Endothelial cell of umbilical vein (primary cell): ENCODE results near the gene GATAD2A. TPM values are rescaled to one million over a fixed set of nuclear protein-coding genes. Genes with fewer than 3 reads are reported as not detected.

Experiments
- BruUV-seq: library from RNA; stranded (reverse); fragments of 400-500 nt; replicated peaks from 2 replicates; lab custom pipeline; 2021; lab: Mats Ljungman, UMichigan
- CTCF ChIA-PET: fragments of 300-600, 350-600 bp; sonication (Branson Sonifier 250); formaldehyde crosslinking; loops from one replicate; lab custom pipeline; 2021; ENCODE audit warnings: antibody characterized with exemption, inconsistent platforms; lab: Charles Lee
- POLR2A ChIA-PET: fragments of 300-600, 350-600 bp; sonication (Branson Sonifier 250); formaldehyde crosslinking; loops from one replicate; lab custom pipeline; 2021; ENCODE audit warnings: antibody characterized with exemption, inconsistent platforms; lab: Charles Lee
- DNase-seq: peaks from one replicate; pipeline ENCODE4 v3.0.0-alpha.2; 2011; ENCODE audit warnings: low read depth, low spot score
- FAIRE-seq: peaks from 2 replicates; lab custom pipeline; 2011; peaks lifted over from hg19 to GRCh38; lab: Jason Lieb, UNC
- H2AFZ ChIP-seq: 2 replicates; pipeline ENCODE4 v1.6.0; 2012; ENCODE audit warnings: low read depth, low read length, control low read depth, inconsistent platforms
- H3K27ac ChIP-seq: 2 replicates; pipeline ENCODE4 v1.5.1; 2011; ENCODE audit warnings: low read depth, mild to moderate bottlenecking, control low read depth, low read length, moderate library complexity; ENCODE audit not compliant: insufficient read depth
- H3K27me3 ChIP-seq, 2 experiments: 2 replicates each; pipeline versions ENCODE4 v1.6.0 to v1.6.1; 2011; ENCODE audit warnings: low read length in 2 of 2, mixed read lengths in 1 of 2; ENCODE audit not compliant: control insufficient read depth in 2 of 2, insufficient read depth in 2 of 2
- H3K36me3 ChIP-seq, 2 experiments: 2 replicates in 1 of 2; 3 replicates in 1 of 2; pipeline ENCODE4 v1.5.1; 2011; ENCODE audit warnings: low read length in 2 of 2, mild to moderate bottlenecking in 1 of 2, moderate library complexity in 1 of 2; ENCODE audit not compliant: control insufficient read depth in 2 of 2, insufficient read depth in 2 of 2; ENCODE audit errors: extremely low read depth in 1 of 2
- H3K4me1 ChIP-seq: 3 replicates; pipeline ENCODE4 v1.5.1; 2011; ENCODE audit warnings: mild to moderate bottlenecking, low read length; ENCODE audit not compliant: control insufficient read depth, insufficient read depth; ENCODE audit errors: extremely low read depth
- H3K4me2 ChIP-seq: 2 replicates; pipeline ENCODE4 v1.6.1; 2011; ENCODE audit warnings: low read length, control low read depth, mixed read lengths; ENCODE audit not compliant: insufficient read depth
- H3K4me3 ChIP-seq, 3 experiments: fragments of 200-600 bp in 1 of 3; sonication (generic), shearing (Covaris generic) in 1 of 3; replicated peaks in 1 of 3; 2 replicates each; pipeline ENCODE4 v1.5.1; 2011 to 2016; ENCODE audit warnings: control low read depth in 3 of 3, low read length in 3 of 3, mild to moderate bottlenecking in 2 of 3, inconsistent platforms in 1 of 3, low read depth in 1 of 3, moderate library complexity in 1 of 3; ENCODE audit not compliant: insufficient read depth in 1 of 3
- H3K79me2 ChIP-seq: 2 replicates; pipeline ENCODE4 v1.6.0; 2012; ENCODE audit warnings: low read length, inconsistent platforms; ENCODE audit not compliant: control insufficient read depth, insufficient read depth
- H3K9ac ChIP-seq: replicated peaks from 2 replicates; pipeline ENCODE3; 2011; ENCODE audit warnings: low read length, control low read depth; ENCODE audit not compliant: insufficient read depth; ENCODE audit errors: extremely low read depth
- H3K9me1 ChIP-seq: replicated peaks from 3 replicates; pipeline ENCODE4 v1.6.0; 2011; ENCODE audit warnings: mild to moderate bottlenecking, low read length; ENCODE audit not compliant: control insufficient read depth, insufficient read depth; ENCODE audit errors: extremely low read depth
- H3K9me3 ChIP-seq: replicated peaks from 2 replicates; pipeline ENCODE4 v1.5.1; 2012; ENCODE audit warnings: low read length, inconsistent platforms; ENCODE audit not compliant: control insufficient read depth, insufficient read depth
- H4K20me1 ChIP-seq: replicated peaks from 2 replicates; pipeline ENCODE3; 2011; ENCODE audit warnings: mild to moderate bottlenecking, low read length; ENCODE audit not compliant: control insufficient read depth, insufficient read depth; ENCODE audit errors: extremely low read depth
- EZH2 ChIP-seq: IDR thresholded peaks from 2 replicates; pipeline ENCODE4 v1.6.1; 2012; ENCODE audit warnings: borderline replicate concordance, low read depth, mild to moderate bottlenecking, moderate library complexity, low read length, inconsistent platforms; ENCODE audit not compliant: severe bottlenecking
- FOS ChIP-seq: IDR thresholded peaks from 2 replicates; pipeline ENCODE4 v1.6.1; 2011; ENCODE audit warnings: mild to moderate bottlenecking, low read length, moderate library complexity, borderline replicate concordance; ENCODE audit not compliant: insufficient read depth
- GATA2 ChIP-seq: IDR thresholded peaks from 2 replicates; pipeline ENCODE4 v1.7.0; 2011; ENCODE audit warnings: low read depth, mild to moderate bottlenecking, moderate library complexity, mixed read lengths, low read length; ENCODE audit not compliant: insufficient read length, insufficient read depth
- JUN ChIP-seq: IDR thresholded peaks from 2 replicates; pipeline ENCODE4 v1.6.1; 2011; ENCODE audit warnings: borderline replicate concordance, low read depth; ENCODE audit not compliant: insufficient read length, insufficient read depth
- MAX ChIP-seq: IDR thresholded peaks from 2 replicates; pipeline ENCODE4 v1.6.1; 2011; ENCODE audit not compliant: insufficient read depth, insufficient read length
- MYC ChIP-seq: IDR thresholded peaks from one replicate; pipeline ENCODE4 v1.6.1; 2011; ENCODE audit warnings: mild to moderate bottlenecking, low read depth, low read length
- POLR2A ChIP-seq: IDR thresholded peaks from 2 replicates; pipeline ENCODE4 v1.6.1; 2012; ENCODE audit warnings: low read depth, mild to moderate bottlenecking, control low read depth, low read length
- POLR2AphosphoS5 ChIP-seq: IDR thresholded peaks from 2 replicates; pipeline ENCODE4 v1.6.1; 2012; ENCODE audit warnings: low read depth, mild to moderate bottlenecking, control low read depth, low read length, moderate library complexity; ENCODE audit not compliant: insufficient read depth
- dilution Hi-C: fragments of 300-500 bp; cut with MboI; formaldehyde crosslinking; loops from one replicate; pipeline ENCODE4 v1.15.0; 2019; ENCODE audit warnings: low sequenced_read_pairs; ENCODE audit not compliant: extremely low pct_ligation_motif_present
- intact Hi-C: fragments of 100-400 bp; cut with micrococcal nuclease; formaldehyde crosslinking; loops from one replicate; pipeline ENCODE4 v1.10.0; 2022
- polyA plus RNA-seq, 4 experiments: library from polyadenylated mRNA; depleted of rRNA in 3 of 4; stranded (reverse) in 3 of 4; unstranded in 1 of 4; fragments of >200 nt; gene quantifications; 2 replicates each; pipeline versions ENCODE4 v1.2.1 to v1.2.3, GENCODE V29; 2011 to 2012; ENCODE audit warnings: missing spikeins in 1 of 4
- total RNA-seq: library from RNA; stranded (reverse); gene quantifications from 2 replicates; pipeline ENCODE4 v1.2.3, GENCODE V29; 2021
- TF ChIP-seq, protein P1 (sequence below), 2 donors: IDR thresholded peaks; 1 replicate in 1 of 2; 2 replicates in 1 of 2; pipeline ENCODE4 v1.5.1; 2011; ENCODE audit warnings: low read length in 2 of 2, mild to moderate bottlenecking in 2 of 2, moderate library complexity in 2 of 2, control low read depth in 1 of 2, inconsistent platforms in 1 of 2, low read depth in 1 of 2; ENCODE audit not compliant: insufficient read depth in 1 of 2; ENCODE audit errors: extremely low read depth in 1 of 2

The GATAD2A gene
- total and polyA plus RNA-seq, 2 donors (not counting 3 experiments of a cell fraction or from before 2014, with no cell fraction given), result 27.3 to 134 TPM

GRCh38 chr19:19491321-19492025, 86.0 kb downstream of the GATAD2A start:
- FAIRE-seq, result no peak
- Histone ChIP-seq H3K27me3 (no peaks in the 10 kb centered on the region), H2AFZ (no peak overlapping the region), H4K20me1 (no peaks in the 10 kb centered on the region), H3K4me3 (no peak overlapping the region), H3K9me3 (no peaks in the 10 kb centered on the region), H3K9me1 (no peaks in the 10 kb centered on the region), H3K79me2 (peaks cover 54% of the 10 kb centered on the region), H3K4me1 (peaks cover 25% of the 10 kb centered on the region), H3K4me2 (no peak overlapping the region), H3K36me3 (peaks cover 2 to 29% of the 10 kb centered on the region in 2 experiments), H3K27ac (no peak overlapping the region), H3K9ac (no peak overlapping the region)
- dilution Hi-C loops (no loop called here), intact Hi-C loops (no loop called here)
- CTCF ChIA-PET, result interaction anchor here (0.7 to 5.1 kb wide), 20 partner anchors 10 to 291 kb away, joined by 3 to 127 read pairs (median 4); partner anchors contain the start of gene GATAD2A
- no peak for TF ChIP-seq POLR2A
- no peak for TF ChIP-seq FOS
- TF ChIP-seq JUN, result no peak
- no peak for TF ChIP-seq MYC
- TF ChIP-seq, protein P1, sequence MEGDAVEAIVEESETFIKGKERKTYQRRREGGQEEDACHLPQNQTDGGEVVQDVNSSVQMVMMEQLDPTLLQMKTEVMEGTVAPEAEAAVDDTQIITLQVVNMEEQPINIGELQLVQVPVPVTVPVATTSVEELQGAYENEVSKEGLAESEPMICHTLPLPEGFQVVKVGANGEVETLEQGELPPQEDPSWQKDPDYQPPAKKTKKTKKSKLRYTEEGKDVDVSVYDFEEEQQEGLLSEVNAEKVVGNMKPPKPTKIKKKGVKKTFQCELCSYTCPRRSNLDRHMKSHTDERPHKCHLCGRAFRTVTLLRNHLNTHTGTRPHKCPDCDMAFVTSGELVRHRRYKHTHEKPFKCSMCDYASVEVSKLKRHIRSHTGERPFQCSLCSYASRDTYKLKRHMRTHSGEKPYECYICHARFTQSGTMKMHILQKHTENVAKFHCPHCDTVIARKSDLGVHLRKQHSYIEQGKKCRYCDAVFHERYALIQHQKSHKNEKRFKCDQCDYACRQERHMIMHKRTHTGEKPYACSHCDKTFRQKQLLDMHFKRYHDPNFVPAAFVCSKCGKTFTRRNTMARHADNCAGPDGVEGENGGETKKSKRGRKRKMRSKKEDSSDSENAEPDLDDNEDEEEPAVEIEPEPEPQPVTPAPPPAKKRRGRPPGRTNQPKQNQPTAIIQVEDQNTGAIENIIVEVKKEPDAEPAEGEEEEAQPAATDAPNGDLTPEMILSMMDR (IDR thresholded peaks at IDR 0.05; ENCODE audit: extremely low read depth in 1 of 2, insufficient read depth in 1 of 2, low read depth in 1 of 2, low read length in 2 of 2), result no peak
- no peak for TF ChIP-seq MAX
- TF ChIP-seq EZH2, result no peak
- no peak for TF ChIP-seq POLR2AphosphoS5
- TF ChIP-seq GATA2, result no peak
- POLR2A ChIA-PET, result interaction anchor here (1.6 kb wide), 1 partner anchor 86 kb away, joined by 3 read pairs; the partner anchor contains the start of gene GATAD2A
- no peak for DNase-seq
- no TSS peak for BruUV-seq
